CD4-positive, alpha-beta T cell treated with Interleukin-17A for 4 hours (primary cell): Measurements from ENCODE around the gene FNIP2.
A peak's percentile ranks its signal among the peaks of the same experiment; 100 is the strongest.
"Not testable (repeated sequence)": the region's sequence is repeated elsewhere in the genome, so short reads cannot be mapped to it uniquely, and the experiment has no call there.

Source experiments
- DNase-seq: peaks from one replicate; pipeline ENCODE4 v3.0.0-alpha.2; 2020; ENCODE audit warnings: mixed read lengths

FNIP2 gene

DNA sequence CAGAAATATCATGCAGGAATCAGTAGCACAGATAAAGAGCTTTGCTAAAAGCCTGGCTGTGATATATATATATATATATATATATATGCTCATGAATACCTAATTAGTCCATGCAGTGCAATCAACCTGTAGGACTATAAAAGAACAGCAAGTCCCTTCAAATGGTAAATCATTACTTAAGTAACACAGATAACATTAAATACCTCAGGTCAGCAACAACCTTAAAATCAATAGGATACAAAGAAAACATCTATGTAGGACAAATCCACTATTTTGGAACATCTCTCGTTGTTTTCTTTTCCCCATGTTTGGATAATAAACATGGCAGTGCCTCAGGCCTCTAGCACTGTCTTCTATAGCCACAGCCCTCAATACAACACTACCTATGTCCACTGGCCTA, 106.6 kb downstream of the FNIP2 start:
- no peak for DNase-seq

GRCh38 chr4:158877069-158877468, 108.2 kb downstream of the FNIP2 start:
- DNase-seq: no peak

- DNase-seq: not testable (repeated sequence)
Measured at GRCh38 chr4:158882142-158882541, 113.3 kb downstream of the FNIP2 start.

DNA sequence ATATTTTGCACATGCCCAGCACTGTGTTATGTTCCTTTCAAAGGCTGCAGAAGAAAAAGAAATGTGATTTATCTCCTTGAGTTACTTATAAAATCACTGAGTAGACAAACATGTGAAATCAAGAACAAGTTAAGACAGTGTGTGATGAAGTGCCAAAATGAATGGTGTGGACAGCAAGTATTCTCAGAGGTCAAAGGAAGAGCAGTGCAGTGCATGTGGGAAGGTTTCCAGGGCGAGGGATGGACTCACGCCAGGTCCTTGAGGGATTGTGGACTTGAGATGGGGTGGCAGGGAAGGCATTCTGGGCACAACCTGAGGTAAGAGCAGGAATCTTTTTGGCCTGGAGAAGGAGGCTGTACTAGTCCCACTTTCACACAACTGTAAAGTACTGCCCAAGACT, 115.5 kb downstream of the FNIP2 start:
- DNase-seq: no peak

GRCh38 chr4:158885564-158885963, 116.7 kb downstream of the FNIP2 start:
- DNase-seq: no peak

GRCh38 chr4:158890294-158890693, 121.5 kb downstream of the FNIP2 start:
- no peak for DNase-seq

DNA sequence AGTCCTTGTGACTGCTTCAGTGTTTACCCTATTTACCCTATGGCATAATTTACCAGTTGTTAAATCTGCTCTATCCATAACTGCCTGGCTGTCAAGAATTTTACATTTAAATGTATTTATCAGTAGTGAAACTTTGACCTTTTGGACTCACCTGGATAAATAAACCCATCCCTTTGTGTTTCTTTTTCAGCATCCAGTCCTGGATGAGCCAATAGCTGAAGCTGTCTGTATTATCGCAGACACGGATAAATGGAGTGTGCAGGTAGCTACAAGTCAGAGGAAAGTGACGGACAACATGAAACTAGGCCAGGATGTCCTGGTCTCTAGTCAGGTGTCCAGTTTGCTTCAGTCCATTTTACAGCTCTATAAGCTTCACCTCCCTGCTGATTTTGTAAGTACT, 122.4 kb downstream of the FNIP2 start:
- DNase-seq: no peak

- no peak for DNase-seq
Measured at GRCh38 chr4:158894826-158895225, 126.0 kb downstream of the FNIP2 start.

DNA sequence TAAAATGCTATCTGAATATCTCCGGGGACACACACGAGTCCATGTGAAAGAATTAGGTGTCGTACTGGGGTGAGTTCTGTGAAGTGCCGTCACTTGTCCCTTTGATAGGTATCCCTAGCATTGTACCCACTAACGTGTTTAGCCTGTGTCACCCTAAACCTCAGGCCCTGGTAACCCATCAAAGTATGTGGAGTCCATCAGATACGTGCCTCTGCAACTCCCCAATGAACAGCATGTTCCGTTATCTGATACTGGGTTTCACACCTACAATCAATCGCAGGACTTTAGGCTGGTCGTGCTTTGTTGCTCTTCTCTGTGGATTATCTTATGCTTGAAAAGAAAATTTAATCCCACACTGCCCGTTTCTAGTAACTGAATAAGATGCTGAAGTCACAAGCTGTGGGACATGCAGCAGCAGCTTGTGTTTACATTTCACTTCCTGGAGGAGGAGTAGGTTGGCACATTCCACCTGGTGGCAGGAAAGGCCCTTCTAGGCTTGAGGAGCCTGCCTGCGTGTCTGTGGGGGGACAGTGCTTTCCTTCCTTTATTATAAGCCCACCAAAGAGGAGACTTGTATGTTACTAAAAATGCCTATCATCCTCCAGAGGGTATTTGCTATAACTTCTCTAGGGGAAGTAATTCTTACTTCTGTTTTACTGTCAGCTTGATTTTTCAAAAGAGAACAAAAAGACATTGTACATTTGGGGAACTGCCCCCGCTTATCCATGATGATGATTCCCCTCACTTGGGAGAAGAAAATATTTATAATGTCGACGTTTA, 127.2 kb downstream of the FNIP2 start:
- DNase-seq: no peak

DNA sequence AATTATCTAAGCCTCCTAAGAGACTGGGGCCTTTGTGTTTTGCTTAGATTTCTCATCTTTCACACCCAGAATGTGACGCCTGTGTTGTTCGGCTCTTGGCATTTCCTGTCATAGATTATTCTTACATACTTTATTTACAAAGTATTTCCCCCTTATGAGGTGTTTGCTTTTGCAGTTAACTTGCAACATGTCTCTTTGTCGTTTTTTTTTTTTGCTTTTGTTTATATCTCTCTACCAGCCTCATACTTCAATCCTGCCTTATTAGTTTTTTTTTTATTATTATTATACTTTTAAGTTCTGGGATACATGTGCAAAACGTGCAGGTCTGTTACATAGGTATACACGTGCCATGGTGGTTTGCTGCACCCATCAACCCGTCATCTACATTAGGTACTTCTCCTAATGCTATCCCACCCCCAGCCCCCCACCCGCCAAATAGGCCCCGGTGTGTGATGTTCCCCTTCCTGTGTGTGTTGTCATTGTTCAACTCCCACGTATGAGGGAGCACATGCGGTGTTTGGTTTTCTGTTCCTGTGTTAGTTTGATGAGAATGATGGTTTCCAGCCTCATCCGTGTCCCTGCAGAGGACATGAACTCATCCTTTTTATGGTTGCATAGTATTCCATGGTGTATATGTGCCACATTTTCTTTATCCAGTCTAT, 127.9 kb downstream of the FNIP2 start:
- DNase-seq: not testable (repeated sequence)

DNA sequence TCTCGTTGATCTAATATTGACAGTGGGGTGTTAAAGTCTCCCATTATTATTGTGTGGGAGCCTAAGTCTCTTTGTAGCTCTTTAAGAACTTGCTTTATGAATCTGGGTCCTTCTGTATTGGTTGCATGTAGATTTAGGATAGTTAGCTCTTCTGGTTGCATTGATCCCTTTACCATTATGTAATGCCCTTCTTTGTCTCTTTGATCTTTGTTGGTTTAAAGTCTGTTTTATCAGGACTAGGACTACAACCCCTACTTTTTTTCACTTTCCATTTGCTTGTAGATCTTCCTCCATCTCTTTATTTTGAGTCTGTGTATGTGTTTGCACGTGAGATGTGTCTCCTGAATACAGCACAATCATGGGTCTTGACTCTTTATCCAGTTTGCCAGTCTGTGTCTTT, 131.6 kb downstream of the FNIP2 start:
- not testable (repeated sequence) for DNase-seq

DNA sequence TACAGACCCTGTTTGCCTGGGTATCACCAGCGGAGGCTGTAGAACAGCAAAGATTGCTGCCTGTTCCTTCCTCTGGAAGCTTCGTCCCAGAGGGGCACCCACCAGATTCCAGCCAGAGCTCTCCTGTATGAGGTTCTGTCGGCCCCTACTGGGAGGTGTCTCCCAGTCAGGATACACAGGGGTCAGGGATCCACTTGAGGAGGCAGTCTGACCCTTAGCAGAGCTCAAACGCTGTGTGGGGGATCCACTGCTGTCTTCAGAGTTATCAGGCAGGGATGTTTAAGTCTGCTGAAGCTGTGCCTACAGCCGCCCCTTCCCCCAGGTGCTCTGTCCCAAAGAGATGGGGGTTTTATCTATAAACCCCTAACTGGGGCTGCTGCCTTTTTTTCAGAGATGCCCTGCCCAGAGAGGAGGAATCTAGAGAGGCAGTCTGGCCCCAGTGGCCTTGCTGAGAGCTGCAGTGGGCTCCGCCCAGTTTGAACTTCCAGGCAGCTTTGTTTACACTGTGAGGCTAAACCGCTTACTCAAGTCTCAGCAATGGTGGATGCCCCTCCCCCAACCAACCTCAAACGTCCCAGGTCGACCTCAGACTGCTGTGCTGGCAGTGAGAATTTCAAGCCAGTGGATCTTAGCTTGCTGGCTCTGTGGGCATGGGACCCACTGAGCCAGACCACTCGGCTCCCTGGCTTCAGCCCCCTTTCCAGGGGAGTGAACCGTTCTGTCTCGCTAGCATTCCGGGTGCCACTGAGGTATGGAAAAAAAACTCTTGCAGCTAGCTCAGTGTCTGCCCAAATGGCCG, 133.7 kb downstream of the FNIP2 start:
- peak; percentile 22 for DNase-seq

DNA sequence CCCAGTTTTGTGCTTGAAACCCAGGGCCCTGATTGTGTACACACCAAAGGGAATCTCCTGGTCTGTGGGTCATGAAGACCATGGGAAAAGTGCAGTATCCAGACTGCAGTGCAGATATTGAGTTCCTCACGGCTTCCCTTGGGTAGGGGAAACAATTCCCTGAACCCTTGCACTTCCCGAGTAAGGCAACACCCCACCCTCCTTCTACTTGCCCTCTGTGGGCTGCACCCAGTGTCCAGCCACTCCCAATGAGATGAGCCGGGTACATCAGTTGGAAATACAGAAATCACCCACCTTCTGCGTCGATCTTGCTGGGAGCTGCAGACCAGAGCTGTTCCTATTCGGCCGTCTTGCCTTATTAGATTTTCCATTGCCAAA, 134.2 kb downstream of the FNIP2 start:
- no peak for DNase-seq

DNA sequence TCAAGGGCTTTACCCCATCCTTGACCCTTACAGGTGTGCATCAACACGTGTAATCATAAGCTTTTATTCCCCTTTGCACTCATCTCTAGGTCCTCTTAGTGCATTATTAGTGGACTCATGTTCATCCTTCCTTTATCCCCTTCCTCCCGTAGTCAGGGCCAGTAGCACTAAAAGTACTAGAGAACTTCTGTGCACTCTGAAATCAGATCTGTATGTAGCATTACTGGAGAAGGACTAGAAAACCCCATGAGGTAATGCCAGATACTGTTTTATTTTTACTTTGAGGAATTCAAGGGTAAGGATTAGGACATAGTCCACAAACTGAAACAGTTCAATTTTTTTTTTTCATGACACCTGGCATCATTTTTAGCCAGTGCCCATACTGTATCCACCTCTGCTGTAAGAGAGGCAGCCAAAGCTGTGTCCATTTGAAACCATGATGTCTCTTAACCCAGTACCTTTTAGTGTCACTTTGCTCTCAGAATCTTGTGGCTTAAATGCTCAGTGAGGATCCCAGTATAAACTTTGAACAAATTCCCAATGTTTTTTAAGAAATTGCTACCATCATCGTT, 134.7 kb downstream of the FNIP2 start:
- no peak for DNase-seq

GRCh38 chr4:158904815-158905214, 136.0 kb downstream of the FNIP2 start:
- no peak for DNase-seq

- no peak for DNase-seq
Measured at GRCh38 chr4:158906073-158906472, 137.2 kb downstream of the FNIP2 start.

DNA sequence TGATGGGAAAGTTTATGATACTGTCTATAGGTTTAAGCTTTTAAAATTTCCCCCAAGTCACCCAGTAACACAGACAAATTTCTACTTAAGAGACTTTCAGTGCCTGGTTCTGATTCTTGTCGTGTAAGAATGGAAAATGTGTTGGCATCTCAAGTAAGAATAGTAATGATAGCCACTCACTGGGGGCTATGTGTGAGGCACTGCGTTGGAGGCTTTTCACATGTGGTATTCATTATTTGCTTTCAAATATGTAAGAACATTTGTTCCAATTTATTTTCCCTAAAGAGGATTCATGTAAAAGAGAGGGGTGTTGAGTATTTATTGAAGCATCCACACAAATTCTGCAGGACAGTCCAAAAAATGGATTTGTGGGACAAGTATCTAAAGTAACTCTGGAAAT, 143.6 kb downstream of the FNIP2 start:
- DNase-seq: no peak

DNA sequence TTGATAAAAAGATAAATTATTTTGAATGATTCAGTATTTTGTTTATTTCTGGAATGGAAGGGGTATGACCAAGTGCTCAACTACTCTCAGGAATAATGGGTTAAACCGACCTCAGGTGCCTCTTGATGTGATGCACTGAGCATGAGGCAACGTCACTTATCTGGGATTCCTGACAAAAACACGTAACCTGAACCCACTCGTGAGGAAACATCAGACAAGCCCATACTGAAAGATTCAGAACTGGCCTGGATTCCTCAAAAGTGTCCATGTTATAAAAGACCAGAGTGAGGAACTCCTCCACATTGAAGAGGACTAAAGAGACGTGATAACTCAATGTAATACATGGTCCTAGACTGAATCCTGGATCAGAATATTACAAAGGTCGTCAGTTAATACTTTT, 144.0 kb downstream of the FNIP2 start:
- no peak for DNase-seq

GRCh38 chr4:158913766-158914165, 144.9 kb downstream of the FNIP2 start:
- no peak for DNase-seq

DNA sequence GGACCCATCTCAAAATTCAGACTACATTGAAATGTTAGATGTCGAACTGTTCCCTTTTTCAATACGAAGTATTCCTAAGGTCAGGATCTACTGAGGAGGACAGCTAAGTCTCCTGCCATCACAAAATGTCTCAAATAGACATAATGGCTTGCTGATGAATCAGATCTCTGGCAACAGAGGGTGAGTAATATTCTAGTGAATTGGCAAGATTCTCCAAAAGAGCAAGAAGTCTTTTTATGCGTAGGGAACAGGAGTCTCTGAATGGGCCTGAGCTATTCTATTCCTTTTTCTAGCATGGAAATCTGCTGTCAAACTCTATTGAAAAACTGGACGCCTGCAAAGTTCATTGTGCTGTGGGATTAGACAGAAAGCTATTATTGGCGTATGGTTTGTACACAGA, 145.4 kb downstream of the FNIP2 start:
- DNase-seq: no peak

DNA sequence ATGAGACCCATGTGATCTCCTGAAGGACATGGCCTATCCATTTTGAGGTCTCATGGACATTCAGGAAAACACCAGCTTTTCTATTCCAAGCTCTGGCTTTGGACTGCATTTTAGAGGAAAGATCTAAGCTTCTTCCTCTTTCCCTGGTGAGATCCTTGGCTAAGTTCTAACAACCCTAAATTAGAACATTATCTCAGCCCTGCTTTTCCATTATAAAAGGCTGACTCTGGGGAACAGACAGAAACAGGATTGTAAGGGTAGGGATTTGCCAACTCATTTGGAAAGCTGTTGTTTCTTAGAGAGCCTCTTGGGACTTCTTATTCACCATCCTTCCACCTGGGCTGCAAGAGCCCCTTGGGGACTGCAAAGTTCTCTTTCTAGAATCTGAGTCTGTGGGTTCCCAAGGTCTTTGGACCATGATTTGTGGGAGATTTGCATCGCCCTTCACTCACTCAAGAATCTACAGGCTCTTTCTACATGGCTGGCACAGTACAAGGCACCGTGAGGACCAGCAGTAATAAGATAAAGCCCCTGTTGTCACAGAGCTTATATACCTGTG, 146.9 kb downstream of the FNIP2 start:
- DNase-seq: no peak

- not testable (repeated sequence) for DNase-seq
Measured at GRCh38 chr4:158920452-158920996, 151.7 kb downstream of the FNIP2 start.

- not testable (repeated sequence) for DNase-seq
Measured at GRCh38 chr4:158927774-158928173, 158.9 kb downstream of the FNIP2 start.
